DMS53 (cell line): ENCODE data around the gene PDE6D.

ENCODE experiments used
- DNase-seq: peaks from one replicate; lab custom pipeline; 2025; lab: John Stamatoyannopoulos, UW

PDE6D gene

DNA sequence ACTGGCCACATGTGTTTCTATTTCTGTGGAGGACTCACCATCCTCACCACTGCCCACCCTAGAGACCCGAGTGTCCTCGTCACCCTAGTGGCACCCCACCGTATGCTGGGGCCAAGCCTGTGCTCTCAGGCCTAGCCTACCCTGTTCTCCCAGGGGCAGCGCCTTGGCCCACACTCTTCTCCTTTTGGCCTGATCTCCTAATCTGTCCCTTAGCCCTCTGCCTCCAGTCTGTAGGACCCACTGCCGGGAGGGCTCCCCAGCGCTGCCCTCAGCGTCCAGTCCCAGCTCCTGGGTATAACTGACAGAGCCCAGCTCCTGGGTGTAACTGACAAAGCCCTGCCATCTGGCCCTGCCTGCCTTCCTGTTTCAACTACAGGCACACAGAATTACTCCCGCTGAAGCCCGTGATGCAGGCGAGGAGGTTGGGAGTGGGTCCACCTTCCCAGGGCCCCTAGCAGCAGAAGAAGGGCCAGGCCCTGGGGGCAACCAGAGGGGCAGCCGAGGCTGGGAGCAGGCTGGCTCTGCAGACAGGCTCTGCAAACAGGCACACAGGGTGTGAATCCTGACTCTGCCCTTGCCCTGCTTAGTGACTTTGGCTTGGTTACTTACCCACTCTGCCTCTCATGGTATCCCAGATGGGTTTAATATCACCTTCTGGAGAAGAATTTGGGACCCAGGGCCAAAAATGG is 98.3 kb downstream of the PDE6D start:
- DNase-seq = no peak
